ENCODE measurements around the gene AHDC1.

AHDC1 gene

GRCh38 chr1:27612718-27613117, 8.8 kb upstream of the AHDC1 start:
- H3K4me3 ChIP-seq (ENCODE audit: low read depth, low read length) = no peak overlapping the region
- no peak overlapping the region for H2AFZ ChIP-seq (ENCODE audit: low read length, unreplicated experiment)
- no peak overlapping the region for H3K27ac ChIP-seq (ENCODE audit: low read depth, low read length)
- H3K36me3 ChIP-seq (ENCODE audit: insufficient read depth, low read length) = no peaks in the 10 kb centered on the region
- H3K27me3 ChIP-seq (ENCODE audit: insufficient read depth, low read length) = no peaks in the 10 kb centered on the region
- H3K4me1 ChIP-seq (ENCODE audit: control insufficient read depth, insufficient read depth, low read length, unreplicated experiment) = no peaks in the 10 kb centered on the region
- no peaks in the 10 kb centered on the region for H3K79me2 ChIP-seq (ENCODE audit: control insufficient read depth, insufficient read depth, low read length, unreplicated experiment)

- Histone ChIP-seq H3K27me3 (ENCODE audit: insufficient read depth, low read length) (no peaks in the 10 kb centered on the region), H3K79me2 (ENCODE audit: control insufficient read depth, insufficient read depth, low read length, unreplicated experiment) (no peaks in the 10 kb centered on the region), H2AFZ (ENCODE audit: low read length, unreplicated experiment) (no peak overlapping the region), H3K4me1 (ENCODE audit: control insufficient read depth, insufficient read depth, low read length, unreplicated experiment) (peaks cover 12% of the 10 kb centered on the region), H3K36me3 (ENCODE audit: insufficient read depth, low read length) (no peaks in the 10 kb centered on the region), H3K27ac (ENCODE audit: low read depth, low read length) (no peak overlapping the region), H3K4me3 (ENCODE audit: low read depth, low read length) (no peak overlapping the region)
Measured at GRCh38 chr1:27611450-27611849, 7.5 kb upstream of the AHDC1 start.

GRCh38 chr1:27609618-27610240, 5.8 kb upstream of the AHDC1 start:
- no peak overlapping the region for H3K27ac ChIP-seq (ENCODE audit: low read depth, low read length)
- no peaks in the 10 kb centered on the region for H3K36me3 ChIP-seq (ENCODE audit: insufficient read depth, low read length)
- H3K79me2 ChIP-seq (ENCODE audit: control insufficient read depth, insufficient read depth, low read length, unreplicated experiment) = no peaks in the 10 kb centered on the region
- H3K27me3 ChIP-seq (ENCODE audit: insufficient read depth, low read length) = no peaks in the 10 kb centered on the region
- peaks cover 13% of the 10 kb centered on the region for H3K4me1 ChIP-seq (ENCODE audit: control insufficient read depth, insufficient read depth, low read length, unreplicated experiment)
- H2AFZ ChIP-seq (ENCODE audit: low read length, unreplicated experiment) = no peak overlapping the region
- no peak overlapping the region for H3K4me3 ChIP-seq (ENCODE audit: low read depth, low read length)

- Histone ChIP-seq H3K27ac (ENCODE audit: low read depth, low read length) (no peak overlapping the region), H3K4me1 (ENCODE audit: control insufficient read depth, insufficient read depth, low read length, unreplicated experiment) (peaks cover 13% of the 10 kb centered on the region), H3K36me3 (ENCODE audit: insufficient read depth, low read length) (no peaks in the 10 kb centered on the region), H3K27me3 (ENCODE audit: insufficient read depth, low read length) (no peaks in the 10 kb centered on the region), H3K79me2 (ENCODE audit: control insufficient read depth, insufficient read depth, low read length, unreplicated experiment) (no peaks in the 10 kb centered on the region), H2AFZ (ENCODE audit: low read length, unreplicated experiment) (no peak overlapping the region), H3K4me3 (ENCODE audit: low read depth, low read length) (no peak overlapping the region)
Measured at GRCh38 chr1:27609210-27609555, 5.2 kb upstream of the AHDC1 start.

GRCh38 chr1:27607239-27607804, 3.4 kb upstream of the AHDC1 start:
- Histone ChIP-seq H3K4me3 (ENCODE audit: low read depth, low read length) (no peak overlapping the region), H3K4me1 (ENCODE audit: control insufficient read depth, insufficient read depth, low read length, unreplicated experiment) (peaks cover 13% of the 10 kb centered on the region), H3K27me3 (ENCODE audit: insufficient read depth, low read length) (no peaks in the 10 kb centered on the region), H3K27ac (ENCODE audit: low read depth, low read length) (no peak overlapping the region), H2AFZ (ENCODE audit: low read length, unreplicated experiment) (no peak overlapping the region), H3K36me3 (ENCODE audit: insufficient read depth, low read length) (no peaks in the 10 kb centered on the region), H3K79me2 (ENCODE audit: control insufficient read depth, insufficient read depth, low read length, unreplicated experiment) (peaks cover 9% of the 10 kb centered on the region)

GRCh38 chr1:27606708-27607238, 2.8 kb upstream of the AHDC1 start:
- H3K27ac ChIP-seq (ENCODE audit: low read depth, low read length) = peak overlapping the region; percentile 40
- H3K4me1 ChIP-seq (ENCODE audit: control insufficient read depth, insufficient read depth, low read length, unreplicated experiment) = peaks cover 13% of the 10 kb centered on the region
- H3K27me3 ChIP-seq (ENCODE audit: insufficient read depth, low read length) = no peaks in the 10 kb centered on the region
- peaks cover 15% of the 10 kb centered on the region for H3K79me2 ChIP-seq (ENCODE audit: control insufficient read depth, insufficient read depth, low read length, unreplicated experiment)
- no peak overlapping the region for H3K4me3 ChIP-seq (ENCODE audit: low read depth, low read length)
- no peak overlapping the region for H2AFZ ChIP-seq (ENCODE audit: low read length, unreplicated experiment)
- no peaks in the 10 kb centered on the region for H3K36me3 ChIP-seq (ENCODE audit: insufficient read depth, low read length)

- H3K27ac ChIP-seq (ENCODE audit: low read depth, low read length) = peak overlapping the region; percentile 40
- no peaks in the 10 kb centered on the region for H3K36me3 ChIP-seq (ENCODE audit: insufficient read depth, low read length)
- no peaks in the 10 kb centered on the region for H3K27me3 ChIP-seq (ENCODE audit: insufficient read depth, low read length)
- H3K4me3 ChIP-seq (ENCODE audit: low read depth, low read length) = no peak overlapping the region
- peaks cover 20% of the 10 kb centered on the region for H3K4me1 ChIP-seq (ENCODE audit: control insufficient read depth, insufficient read depth, low read length, unreplicated experiment)
- H3K79me2 ChIP-seq (ENCODE audit: control insufficient read depth, insufficient read depth, low read length, unreplicated experiment) = peaks cover 22% of the 10 kb centered on the region
- H2AFZ ChIP-seq (ENCODE audit: low read length, unreplicated experiment) = no peak overlapping the region
Measured at GRCh38 chr1:27605796-27606707, 2.1 kb upstream of the AHDC1 start.

- Histone ChIP-seq H3K36me3 (ENCODE audit: insufficient read depth, low read length) (no peaks in the 10 kb centered on the region), H3K79me2 (ENCODE audit: control insufficient read depth, insufficient read depth, low read length, unreplicated experiment) (peaks cover 29% of the 10 kb centered on the region), H2AFZ (ENCODE audit: low read length, unreplicated experiment) (no peak overlapping the region), H3K4me3 (ENCODE audit: low read depth, low read length) (no peak overlapping the region), H3K27ac (ENCODE audit: low read depth, low read length) (no peak overlapping the region), H3K4me1 (ENCODE audit: control insufficient read depth, insufficient read depth, low read length, unreplicated experiment) (peaks cover 27% of the 10 kb centered on the region), H3K27me3 (ENCODE audit: insufficient read depth, low read length) (no peaks in the 10 kb centered on the region)
Measured at GRCh38 chr1:27605300-27605766, 1.4 kb upstream of the AHDC1 start.

GRCh38 chr1:27604579-27605299, 795 bp upstream of the AHDC1 start:
- H3K4me1 ChIP-seq (ENCODE audit: control insufficient read depth, insufficient read depth, low read length, unreplicated experiment) = peaks cover 33% of the 10 kb centered on the region
- no peaks in the 10 kb centered on the region for H3K27me3 ChIP-seq (ENCODE audit: insufficient read depth, low read length)
- no peak overlapping the region for H3K27ac ChIP-seq (ENCODE audit: low read depth, low read length)
- H3K4me3 ChIP-seq (ENCODE audit: low read depth, low read length) = peak overlapping the region; percentile 92
- peaks cover 35% of the 10 kb centered on the region for H3K79me2 ChIP-seq (ENCODE audit: control insufficient read depth, insufficient read depth, low read length, unreplicated experiment)
- H2AFZ ChIP-seq (ENCODE audit: low read length, unreplicated experiment) = no peak overlapping the region
- no peaks in the 10 kb centered on the region for H3K36me3 ChIP-seq (ENCODE audit: insufficient read depth, low read length)

GRCh38 chr1:27603309-27603680, 649 bp downstream of the AHDC1 start:
- H3K4me1 ChIP-seq (ENCODE audit: control insufficient read depth, insufficient read depth, low read length, unreplicated experiment) = peaks cover 47% of the 10 kb centered on the region
- no peaks in the 10 kb centered on the region for H3K27me3 ChIP-seq (ENCODE audit: insufficient read depth, low read length)
- H3K79me2 ChIP-seq (ENCODE audit: control insufficient read depth, insufficient read depth, low read length, unreplicated experiment) = peaks cover 49% of the 10 kb centered on the region
- peak overlapping the region; percentile 52; the same call in 1 of the 2 replicates for H3K27ac ChIP-seq (ENCODE audit: low read depth, low read length)
- H2AFZ ChIP-seq (ENCODE audit: low read length, unreplicated experiment) = no peak overlapping the region
- H3K36me3 ChIP-seq (ENCODE audit: insufficient read depth, low read length) = no peaks in the 10 kb centered on the region
- H3K4me3 ChIP-seq (ENCODE audit: low read depth, low read length) = peak overlapping the region; percentile 92

All from ACC112 (cell line).